ENCODE results near the gene TRIM41. TPM values are rescaled to one million over a fixed set of nuclear protein-coding genes. Genes with fewer than 3 reads are reported as not detected.

TRIM41 gene
- total and polyA plus RNA-seq, 2 of the 13 experiments (the other 11 are each of a cell fraction or from before 2014, with no cell fraction given) = 10.2 to 16.7 TPM

DNA sequence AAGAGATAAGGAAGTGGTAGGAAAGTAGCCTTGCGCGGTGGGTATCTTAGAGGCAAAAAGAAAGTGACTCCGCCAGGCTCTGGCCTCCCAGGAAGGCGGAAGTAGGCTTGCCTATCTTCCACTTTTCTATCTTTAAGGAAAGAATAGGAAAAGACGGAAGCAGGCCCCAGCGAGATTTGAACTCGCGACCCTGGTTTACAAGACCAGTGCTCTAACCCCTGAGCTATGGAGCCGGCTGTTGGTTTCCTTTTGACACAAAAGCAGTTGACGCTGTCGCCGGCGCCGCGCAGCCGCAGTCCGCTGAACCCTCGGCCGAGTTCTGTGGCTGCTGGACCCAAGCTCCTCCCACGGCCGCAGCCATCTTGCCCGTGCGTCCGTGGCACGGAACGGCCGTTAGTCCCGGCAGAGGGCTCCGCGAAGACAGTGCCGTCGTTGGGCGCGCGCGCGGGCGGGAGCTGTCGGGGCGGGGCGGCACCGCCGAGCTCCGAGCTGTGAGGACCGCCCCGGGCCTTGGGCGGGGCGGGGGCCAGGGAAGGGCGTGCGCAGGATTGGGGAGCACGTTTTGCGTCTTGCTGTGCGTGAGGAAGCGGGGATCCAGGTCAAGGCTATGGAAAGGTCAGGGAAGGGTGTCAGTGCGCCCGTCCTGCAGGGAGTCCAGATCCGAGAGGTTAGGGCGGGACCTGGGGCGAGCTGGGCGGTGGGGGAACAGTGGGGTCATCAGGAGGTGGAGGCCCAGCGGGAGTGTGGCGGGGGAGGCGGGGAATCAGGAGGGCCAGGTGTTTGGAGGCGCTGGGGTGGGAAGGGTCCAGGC lies 31.4 kb upstream of the TRIM41 start (continued):
- TF ChIP-seq FOXO4 (CRISPR knock-in tag; conservative IDR thresholded peaks at IDR 0.05) = no peak
- TF ChIP-seq, protein P1, sequence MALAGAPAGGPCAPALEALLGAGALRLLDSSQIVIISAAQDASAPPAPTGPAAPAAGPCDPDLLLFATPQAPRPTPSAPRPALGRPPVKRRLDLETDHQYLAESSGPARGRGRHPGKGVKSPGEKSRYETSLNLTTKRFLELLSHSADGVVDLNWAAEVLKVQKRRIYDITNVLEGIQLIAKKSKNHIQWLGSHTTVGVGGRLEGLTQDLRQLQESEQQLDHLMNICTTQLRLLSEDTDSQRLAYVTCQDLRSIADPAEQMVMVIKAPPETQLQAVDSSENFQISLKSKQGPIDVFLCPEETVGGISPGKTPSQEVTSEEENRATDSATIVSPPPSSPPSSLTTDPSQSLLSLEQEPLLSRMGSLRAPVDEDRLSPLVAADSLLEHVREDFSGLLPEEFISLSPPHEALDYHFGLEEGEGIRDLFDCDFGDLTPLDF (CRISPR knock-in tag; IDR thresholded peaks at IDR 0.05) = peak; percentile 53; the same call in 1 of the 2 replicates
- peak; percentile 93; the same call in 1 of the 2 replicates for TF ChIP-seq HOXA5 (CRISPR knock-in tag; IDR thresholded peaks at IDR 0.05)
- no peak for TF ChIP-seq THYN1 (CRISPR knock-in tag; IDR thresholded peaks at IDR 0.05; ENCODE audit: borderline replicate concordance, low read depth)
- peak; percentile 60; the same call in 1 of the 2 replicates for TF ChIP-seq ZFY (CRISPR knock-in tag; IDR thresholded peaks at IDR 0.05)
- no peak; the same call in 1 of the 2 replicates for TF ChIP-seq ZNF724P (CRISPR knock-in tag; IDR thresholded peaks at IDR 0.05; ENCODE audit: borderline replicate concordance)
- no peak for TF ChIP-seq SOX13 (IDR thresholded peaks at IDR 0.05)
- peak in 1 of 2 experiments; percentile 27; a peak in 1 of 4 replicates for TF ChIP-seq SOX13 (CRISPR knock-in tag; conservative IDR thresholded peaks at IDR 0.05 in 1 of 2, IDR thresholded peaks at IDR 0.05 in 1 of 2)
- peak; percentile 77 for TF ChIP-seq ZNF607 (CRISPR knock-in tag; IDR thresholded peaks at IDR 0.05; ENCODE audit: borderline replicate concordance)
- 0 out of 2 replicates have a peak, but pooled peaks have one; percentile 41 for TF ChIP-seq MIER3 (CRISPR knock-in tag; IDR thresholded peaks at IDR 0.05; ENCODE audit: borderline replicate concordance)
- TF ChIP-seq NR2F1 (CRISPR knock-in tag; IDR thresholded peaks at IDR 0.05) = peak; percentile 15 to 74; a peak in 2 of 4 replicates
- peak; percentile 37; the same call in 1 of the 2 replicates for TF ChIP-seq KMT2B (CRISPR knock-in tag; IDR thresholded peaks at IDR 0.05)
- TF ChIP-seq DNMT3B (CRISPR knock-in tag; conservative IDR thresholded peaks at IDR 0.05) = no peak
- peak; percentile 44; the same call in 1 of the 2 replicates for TF ChIP-seq HOXA9 (CRISPR knock-in tag; IDR thresholded peaks at IDR 0.05; ENCODE audit: borderline replicate concordance)
- no peak for TF ChIP-seq ZNF3 (CRISPR knock-in tag; IDR thresholded peaks at IDR 0.05)
- peak; percentile 54; the same call in 1 of the 2 replicates for TF ChIP-seq RFXAP (CRISPR knock-in tag; IDR thresholded peaks at IDR 0.05; ENCODE audit: borderline replicate concordance)
- TF ChIP-seq, protein P2, sequence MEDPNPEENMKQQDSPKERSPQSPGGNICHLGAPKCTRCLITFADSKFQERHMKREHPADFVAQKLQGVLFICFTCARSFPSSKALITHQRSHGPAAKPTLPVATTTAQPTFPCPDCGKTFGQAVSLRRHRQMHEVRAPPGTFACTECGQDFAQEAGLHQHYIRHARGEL (CRISPR knock-in tag; IDR thresholded peaks at IDR 0.05) = peak; percentile 78; the same call in 1 of the 2 replicates
- 0 out of 2 replicates have a peak, but pooled peaks have one; percentile 66 for TF ChIP-seq ZFP37 (CRISPR knock-in tag; IDR thresholded peaks at IDR 0.05; ENCODE audit: borderline replicate concordance)
- peak; percentile 76 for TF ChIP-seq SAP130 (CRISPR knock-in tag; IDR thresholded peaks at IDR 0.05; ENCODE audit: low read depth)
- TF ChIP-seq REL (CRISPR knock-in tag; conservative IDR thresholded peaks at IDR 0.05) = peak; percentile 79
- TF ChIP-seq ZMYM4 (CRISPR knock-in tag; IDR thresholded peaks at IDR 0.05) = peak; percentile 35
- no peak for TF ChIP-seq SRSF1 (optimal IDR thresholded peaks at IDR 0.05; ENCODE audit: low read depth, low read length)
- peak; percentile 13; the same call in 1 of the 2 replicates for TF ChIP-seq CEBPG (CRISPR knock-in tag; IDR thresholded peaks at IDR 0.05)
- TF ChIP-seq, protein P3, sequence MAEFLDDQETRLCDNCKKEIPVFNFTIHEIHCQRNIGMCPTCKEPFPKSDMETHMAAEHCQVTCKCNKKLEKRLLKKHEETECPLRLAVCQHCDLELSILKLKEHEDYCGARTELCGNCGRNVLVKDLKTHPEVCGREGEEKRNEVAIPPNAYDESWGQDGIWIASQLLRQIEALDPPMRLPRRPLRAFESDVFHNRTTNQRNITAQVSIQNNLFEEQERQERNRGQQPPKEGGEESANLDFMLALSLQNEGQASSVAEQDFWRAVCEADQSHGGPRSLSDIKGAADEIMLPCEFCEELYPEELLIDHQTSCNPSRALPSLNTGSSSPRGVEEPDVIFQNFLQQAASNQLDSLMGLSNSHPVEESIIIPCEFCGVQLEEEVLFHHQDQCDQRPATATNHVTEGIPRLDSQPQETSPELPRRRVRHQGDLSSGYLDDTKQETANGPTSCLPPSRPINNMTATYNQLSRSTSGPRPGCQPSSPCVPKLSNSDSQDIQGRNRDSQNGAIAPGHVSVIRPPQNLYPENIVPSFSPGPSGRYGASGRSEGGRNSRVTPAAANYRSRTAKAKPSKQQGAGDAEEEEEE (CRISPR knock-in tag; IDR thresholded peaks at IDR 0.05; ENCODE audit: borderline replicate concordance) = no peak
- no peak for TF ChIP-seq ZNF510 (CRISPR knock-in tag; IDR thresholded peaks at IDR 0.05; ENCODE audit: low read depth)
- 0 out of 2 replicates have a peak, but pooled peaks have one; percentile 57 for TF ChIP-seq ZFP1 (CRISPR knock-in tag; IDR thresholded peaks at IDR 0.05)
